ENCODE results near the gene NFIA. TPM values are rescaled to one million over a fixed set of nuclear protein-coding genes. Genes with fewer than 3 reads are reported as not detected.

NFIA gene
- total and polyA plus RNA-seq, 2 of the 13 experiments (the other 11 are each of a cell fraction or from before 2014, with no cell fraction given), result 14.7 to 28.5 TPM

DNA sequence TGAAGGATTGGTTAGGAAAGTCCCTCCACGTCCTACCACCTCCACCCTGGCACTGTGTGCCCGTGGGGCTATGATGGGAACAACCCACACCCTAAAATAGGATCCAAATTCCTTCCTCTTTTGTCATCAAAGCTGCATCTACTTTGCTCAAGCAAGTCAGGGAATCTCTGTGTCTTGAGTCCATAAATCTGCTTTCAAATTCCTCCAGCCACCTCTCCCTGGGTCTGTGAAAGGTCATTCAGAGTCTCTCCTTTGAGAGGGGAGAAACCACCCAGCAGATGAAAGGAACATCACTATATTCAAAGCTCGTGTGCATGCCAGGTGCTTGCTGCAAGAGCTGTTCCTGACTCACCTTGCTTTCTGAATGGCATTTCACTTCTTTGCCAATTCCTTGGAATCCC is 399.0 kb downstream of the NFIA start:
- in situ Hi-C loops (cut with HindIII; ENCODE audit: extremely low pct_ligation_motif_present, low pct_unique_long_range_greater_than_20kb) (no loop called here), intact Hi-C loops (cut with micrococcal nuclease; ENCODE audit: unreplicated experiment) (no loop called here)
- Histone ChIP-seq H4K20me1 (ENCODE audit: insufficient read depth, low read length) (0 out of 2 replicates have a peak, but pooled peaks cover 2% of the 10 kb centered on the region), H3K36me3 (replicated peaks in 1 of 2; ENCODE audit: control insufficient read depth in 1 of 2, insufficient read depth in 2 of 2, low read length in 2 of 2) (no peaks in the 10 kb centered on the region), H3K4me2 (ENCODE audit: low read depth, low read length) (no peak overlapping the region), H3K27me3 (ENCODE audit: control insufficient read depth in 1 of 2, insufficient read depth in 2 of 2, low read length in 2 of 2) (peaks cover 0 to 12% of the 10 kb centered on the region in 2 experiments; a peak in 1 of 5 replicates), H3K4me1 (ENCODE audit: insufficient read depth, low read length) (no peaks in the 10 kb centered on the region), H3K4me3 (replicated peaks in 1 of 3; ENCODE audit: insufficient read depth in 1 of 3, low read depth in 2 of 3, low read length in 3 of 3) (no peak overlapping the region), H3K27ac (ENCODE audit: extremely low read length, insufficient read depth, low read length) (no peak overlapping the region), H3K9ac (ENCODE audit: insufficient read depth, low read depth, low read length) (no peak overlapping the region), H2AFZ (ENCODE audit: low read length) (no peak overlapping the region), H3K79me2 (ENCODE audit: insufficient read depth, low read length) (no peaks in the 10 kb centered on the region), H3K9me3 (ENCODE audit: low read length) (no peaks in the 10 kb centered on the region)
- CTCF ChIA-PET (ENCODE audit: low intra/inter-chr PET ratio, low total read pairs), result no interaction called here
- WGBS (ENCODE audit: low lambda C conversion rate), result 0% methylated on average over 3 of the region's 3 CpGs
- DNase-seq (ENCODE audit: low spot score) (no peak), FAIRE-seq (no peak), ATAC-seq (no peak)
- TF ChIP-seq, protein P1, sequence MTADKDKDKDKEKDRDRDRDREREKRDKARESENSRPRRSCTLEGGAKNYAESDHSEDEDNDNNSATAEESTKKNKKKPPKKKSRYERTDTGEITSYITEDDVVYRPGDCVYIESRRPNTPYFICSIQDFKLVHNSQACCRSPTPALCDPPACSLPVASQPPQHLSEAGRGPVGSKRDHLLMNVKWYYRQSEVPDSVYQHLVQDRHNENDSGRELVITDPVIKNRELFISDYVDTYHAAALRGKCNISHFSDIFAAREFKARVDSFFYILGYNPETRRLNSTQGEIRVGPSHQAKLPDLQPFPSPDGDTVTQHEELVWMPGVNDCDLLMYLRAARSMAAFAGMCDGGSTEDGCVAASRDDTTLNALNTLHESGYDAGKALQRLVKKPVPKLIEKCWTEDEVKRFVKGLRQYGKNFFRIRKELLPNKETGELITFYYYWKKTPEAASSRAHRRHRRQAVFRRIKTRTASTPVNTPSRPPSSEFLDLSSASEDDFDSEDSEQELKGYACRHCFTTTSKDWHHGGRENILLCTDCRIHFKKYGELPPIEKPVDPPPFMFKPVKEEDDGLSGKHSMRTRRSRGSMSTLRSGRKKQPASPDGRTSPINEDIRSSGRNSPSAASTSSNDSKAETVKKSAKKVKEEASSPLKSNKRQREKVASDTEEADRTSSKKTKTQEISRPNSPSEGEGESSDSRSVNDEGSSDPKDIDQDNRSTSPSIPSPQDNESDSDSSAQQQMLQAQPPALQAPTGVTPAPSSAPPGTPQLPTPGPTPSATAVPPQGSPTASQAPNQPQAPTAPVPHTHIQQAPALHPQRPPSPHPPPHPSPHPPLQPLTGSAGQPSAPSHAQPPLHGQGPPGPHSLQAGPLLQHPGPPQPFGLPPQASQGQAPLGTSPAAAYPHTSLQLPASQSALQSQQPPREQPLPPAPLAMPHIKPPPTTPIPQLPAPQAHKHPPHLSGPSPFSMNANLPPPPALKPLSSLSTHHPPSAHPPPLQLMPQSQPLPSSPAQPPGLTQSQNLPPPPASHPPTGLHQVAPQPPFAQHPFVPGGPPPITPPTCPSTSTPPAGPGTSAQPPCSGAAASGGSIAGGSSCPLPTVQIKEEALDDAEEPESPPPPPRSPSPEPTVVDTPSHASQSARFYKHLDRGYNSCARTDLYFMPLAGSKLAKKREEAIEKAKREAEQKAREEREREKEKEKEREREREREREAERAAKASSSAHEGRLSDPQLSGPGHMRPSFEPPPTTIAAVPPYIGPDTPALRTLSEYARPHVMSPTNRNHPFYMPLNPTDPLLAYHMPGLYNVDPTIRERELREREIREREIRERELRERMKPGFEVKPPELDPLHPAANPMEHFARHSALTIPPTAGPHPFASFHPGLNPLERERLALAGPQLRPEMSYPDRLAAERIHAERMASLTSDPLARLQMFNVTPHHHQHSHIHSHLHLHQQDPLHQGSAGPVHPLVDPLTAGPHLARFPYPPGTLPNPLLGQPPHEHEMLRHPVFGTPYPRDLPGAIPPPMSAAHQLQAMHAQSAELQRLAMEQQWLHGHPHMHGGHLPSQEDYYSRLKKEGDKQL (CRISPR knock-in tag; IDR thresholded peaks at IDR 0.05; ENCODE audit: low read depth), result no peak
- TF ChIP-seq GZF1 (CRISPR knock-in tag; IDR thresholded peaks at IDR 0.05) (no peak), BHLHE40 (IDR thresholded peaks at IDR 0.05; ENCODE audit: low read length) (no peak), KLF15 (CRISPR knock-in tag; IDR thresholded peaks at IDR 0.05; ENCODE audit: borderline replicate concordance) (no peak), ZNF670 (CRISPR knock-in tag; IDR thresholded peaks at IDR 0.05; ENCODE audit: borderline replicate concordance) (no peak), ZNF580 (CRISPR knock-in tag; IDR thresholded peaks at IDR 0.05; ENCODE audit: borderline replicate concordance, low read depth) (no peak), ZNF589 (CRISPR knock-in tag; conservative IDR thresholded peaks at IDR 0.05) (no peak), KDM4B (CRISPR knock-in tag; IDR thresholded peaks at IDR 0.05) (no peak), ARNTL (CRISPR knock-in tag; IDR thresholded peaks at IDR 0.05) (no peak), ZNF512 (CRISPR knock-in tag; IDR thresholded peaks at IDR 0.05) (no peak), MAFK (conservative IDR thresholded peaks at IDR 0.05 in 1 of 2, IDR thresholded peaks at IDR 0.05 in 1 of 2; ENCODE audit: low read length in 2 of 2) (no peak), NBN (conservative IDR thresholded peaks at IDR 0.05) (no peak), MIXL1 (CRISPR knock-in tag; IDR thresholded peaks at IDR 0.05) (no peak)
- TF ChIP-seq, protein P2, sequence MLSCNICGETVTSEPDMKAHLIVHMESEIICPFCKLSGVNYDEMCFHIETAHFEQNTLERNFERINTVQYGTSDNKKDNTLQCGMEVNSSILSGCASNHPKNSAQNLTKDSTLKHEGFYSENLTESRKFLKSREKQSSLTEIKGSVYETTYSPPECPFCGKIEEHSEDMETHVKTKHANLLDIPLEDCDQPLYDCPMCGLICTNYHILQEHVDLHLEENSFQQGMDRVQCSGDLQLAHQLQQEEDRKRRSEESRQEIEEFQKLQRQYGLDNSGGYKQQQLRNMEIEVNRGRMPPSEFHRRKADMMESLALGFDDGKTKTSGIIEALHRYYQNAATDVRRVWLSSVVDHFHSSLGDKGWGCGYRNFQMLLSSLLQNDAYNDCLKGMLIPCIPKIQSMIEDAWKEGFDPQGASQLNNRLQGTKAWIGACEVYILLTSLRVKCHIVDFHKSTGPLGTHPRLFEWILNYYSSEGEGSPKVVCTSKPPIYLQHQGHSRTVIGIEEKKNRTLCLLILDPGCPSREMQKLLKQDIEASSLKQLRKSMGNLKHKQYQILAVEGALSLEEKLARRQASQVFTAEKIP (CRISPR knock-in tag; IDR thresholded peaks at IDR 0.05; ENCODE audit: borderline replicate concordance), result no peak
- BruUV-seq (replicated peaks), result no TSS peak
- POLR2A ChIA-PET, result no interaction called here
